ENCODE results near the gene NYNRIN.
"Not testable (repeated sequence)": the region's sequence is repeated elsewhere in the genome, so short reads cannot be mapped to it uniquely, and the experiment has no call there.

Gene NYNRIN

GRCh38 chr14:24398653-24399446 lies at the start of gene NYNRIN:
TSS of gene NYNRIN (plus strand) at chr14:24399003. CDS start at chr14:24399247, 244 bp downstream.
- no peak for DNase-seq (ENCODE audit: low read depth in 2 of 2)

GRCh38 chr14:24349742-24350141 lies 49.1 kb upstream of the NYNRIN start:
- no peak for DNase-seq (ENCODE audit: low read depth in 2 of 2)

GRCh38 chr14:24351517-24351916 lies 47.3 kb upstream of the NYNRIN start:
- DNase-seq (ENCODE audit: low read depth in 2 of 2), result no peak

- no peak for DNase-seq (ENCODE audit: low read depth in 2 of 2)
These were observed 45.0 kb upstream of the NYNRIN start for GRCh38 chr14:24353559-24354481.

GRCh38 chr14:24354482-24354825 lies 44.3 kb upstream of the NYNRIN start:
- not testable (repeated sequence) for DNase-seq (ENCODE audit: low read depth in 2 of 2)

GRCh38 chr14:24355009-24355408 lies 43.8 kb upstream of the NYNRIN start:
- DNase-seq (ENCODE audit: low read depth in 2 of 2), result no peak

GRCh38 chr14:24356208-24356607 lies 42.6 kb upstream of the NYNRIN start:
- no peak for DNase-seq (ENCODE audit: low read depth in 2 of 2)

GRCh38 chr14:24360281-24360680 lies 38.5 kb upstream of the NYNRIN start:
- DNase-seq (ENCODE audit: low read depth in 2 of 2), result no peak

GRCh38 chr14:24361326-24361725 lies 37.5 kb upstream of the NYNRIN start:
- DNase-seq (ENCODE audit: low read depth in 2 of 2), result no peak

- no peak for DNase-seq (ENCODE audit: low read depth in 2 of 2)
These were observed 36.4 kb upstream of the NYNRIN start for GRCh38 chr14:24362241-24362960.

GRCh38 chr14:24363401-24363800 lies 35.4 kb upstream of the NYNRIN start:
- DNase-seq (ENCODE audit: low read depth in 2 of 2), result no peak

GRCh38 chr14:24364841-24365240 lies 34.0 kb upstream of the NYNRIN start:
- DNase-seq (ENCODE audit: low read depth in 2 of 2), result no peak

- DNase-seq (ENCODE audit: low read depth in 2 of 2), result peak; percentile 31 to 43
These were observed 33.0 kb upstream of the NYNRIN start for GRCh38 chr14:24365600-24366412.

- no peak for DNase-seq (ENCODE audit: low read depth in 2 of 2)
These were observed 32.4 kb upstream of the NYNRIN start for GRCh38 chr14:24366413-24366720.

GRCh38 chr14:24366721-24367513 lies 31.9 kb upstream of the NYNRIN start:
- no peak for DNase-seq (ENCODE audit: low read depth in 2 of 2)

GRCh38 chr14:24367514-24368211 lies 31.1 kb upstream of the NYNRIN start, which contains the start of gene NFATC4:
TSS of gene NFATC4 (plus strand) at chr14:24368184. CDS start at chr14:24368341, 157 bp downstream.
- no peak for DNase-seq (ENCODE audit: low read depth in 2 of 2)

- no peak for DNase-seq (ENCODE audit: low read depth in 2 of 2)
These were observed 30.6 kb upstream of the NYNRIN start for GRCh38 chr14:24368212-24368561.

- no peak for DNase-seq (ENCODE audit: low read depth in 2 of 2)
These were observed 30.1 kb upstream of the NYNRIN start for GRCh38 chr14:24368562-24369252.

GRCh38 chr14:24369463-24369862 lies 29.3 kb upstream of the NYNRIN start:
- no peak for DNase-seq (ENCODE audit: low read depth in 2 of 2)
